SK-N-SH (cell line): ENCODE data around the gene GAB2. TPM values are rescaled to one million over a fixed set of nuclear protein-coding genes. Genes with fewer than 3 reads are reported as not detected.
A peak's percentile ranks its signal among the peaks of the same experiment; 100 is the strongest.

Experiments used
- CTCF ChIA-PET: fragments of 300-600, 350-600 bp; formaldehyde crosslinking; extraction: SDS; loops from one replicate; lab custom pipeline; 2021; lab: Yijun Ruan, JAX
- POLR2A ChIA-PET: fragments of 350-600 bp; sonication (Branson Sonifier 250); formaldehyde crosslinking; extraction: SDS; loops from one replicate; lab custom pipeline; 2020; ENCODE audit warnings: antibody characterized with exemption, inconsistent platforms; lab: Yijun Ruan, JAX
- DNase-seq: peaks from one replicate; pipeline ENCODE4 v3.0.0; 2012
- H2AFZ ChIP-seq: fragments of 200-600 bp; sonication (generic); 2 replicates; pipeline ENCODE4 v1.8.1; 2016; ENCODE audit warnings: antibody characterized with exemption, mild to moderate bottlenecking, low read depth
- H3F3A ChIP-seq: fragments of 200-600 bp; sonication (generic); replicated peaks from 2 replicates; pipeline ENCODE3; 2016; ENCODE audit warnings: antibody characterized with exemption, mild to moderate bottlenecking; ENCODE audit not compliant: insufficient read depth
- H3K27ac ChIP-seq, 2 experiments: fragments of 200-500 bp in 1 of 2; fragments of 200-600 bp in 1 of 2; sonication (Bioruptor generic) in 1 of 2; sonication (generic), shearing (Covaris generic) in 1 of 2; 2 replicates each; pipeline versions ENCODE4 v1.5.1 to v1.6.1; 2014 to 2016; ENCODE audit warnings: low read depth in 2 of 2, inconsistent platforms in 1 of 2, low read length in 1 of 2, mild to moderate bottlenecking in 1 of 2, mixed read lengths in 1 of 2
- H3K27me3 ChIP-seq: fragments of 200-600 bp; sonication (generic), shearing (Covaris generic); 2 replicates; pipeline ENCODE4 v1.6.1; 2016; ENCODE audit warnings: mixed run types; ENCODE audit not compliant: insufficient read depth
- H3K36me3 ChIP-seq, 2 experiments: fragments of 200-500 bp in 1 of 2; fragments of 200-600 bp in 1 of 2; sonication (Bioruptor generic) in 1 of 2; sonication (generic) in 1 of 2; replicated peaks in 1 of 2; 2 replicates each; pipeline versions ENCODE3 to v1.5.1; 2014 to 2016; ENCODE audit warnings: low read length in 1 of 2, mild to moderate bottlenecking in 1 of 2; ENCODE audit not compliant: insufficient read depth in 2 of 2, control insufficient read depth in 1 of 2
- H3K4me1 ChIP-seq, 2 experiments: fragments of 200-500 bp in 1 of 2; fragments of 200-600 bp in 1 of 2; sonication (Bioruptor generic) in 1 of 2; sonication (generic), shearing (Covaris generic) in 1 of 2; 2 replicates each; pipeline versions ENCODE4 v1.5.1 to v1.6.1; 2014 to 2016; ENCODE audit warnings: low read depth in 1 of 2, low read length in 1 of 2, mixed run types in 1 of 2; ENCODE audit not compliant: insufficient read depth in 2 of 2, control insufficient read depth in 1 of 2
- H3K4me2 ChIP-seq: fragments of 200-600 bp; sonication (generic), shearing (Covaris generic); 2 replicates; pipeline ENCODE4 v1.6.1; 2017; ENCODE audit warnings: mixed run types
- H3K4me3 ChIP-seq, 2 experiments: fragments of 200-500 bp in 1 of 2; fragments of 200-600 bp in 1 of 2; sonication (Bioruptor generic) in 1 of 2; sonication (generic), shearing (Covaris generic) in 1 of 2; 2 replicates each; pipeline versions ENCODE4 v1.5.1 to v1.8.1; 2014 to 2016; ENCODE audit warnings: low read depth in 2 of 2, inconsistent platforms in 1 of 2, low read length in 1 of 2, mild to moderate bottlenecking in 1 of 2, mixed read lengths in 1 of 2, moderate library complexity in 1 of 2
- H3K79me2 ChIP-seq: fragments of 200-600 bp; sonication (generic); 2 replicates; pipeline ENCODE4 v1.8.1; 2017; ENCODE audit warnings: mild to moderate bottlenecking; ENCODE audit not compliant: insufficient read depth
- H3K9ac ChIP-seq: fragments of 200-600 bp; sonication (generic); 2 replicates; pipeline ENCODE4 v1.6.1; 2017; ENCODE audit warnings: mixed run types
- H3K9me2 ChIP-seq: fragments of 200-600 bp; sonication (generic); 2 replicates; pipeline ENCODE4 v1.6.1; 2017; ENCODE audit warnings: mixed run types
- H3K9me3 ChIP-seq: fragments of 200-600 bp; sonication (generic); 2 replicates; pipeline ENCODE4 v1.6.1; 2017; ENCODE audit warnings: mixed run types, mild to moderate bottlenecking, moderate library complexity
- H4K20me1 ChIP-seq: fragments of 200-600 bp; sonication (generic); 2 replicates; pipeline ENCODE4 v1.6.1; 2017; ENCODE audit warnings: mild to moderate bottlenecking, mixed run types; ENCODE audit not compliant: insufficient read depth
- EZH2phosphoT487 ChIP-seq: fragments of 200-600 bp; sonication (generic); IDR thresholded peaks from 2 replicates; pipeline ENCODE4 v1.6.1; 2017; ENCODE audit warnings: low read depth, mixed run types, mild to moderate bottlenecking, antibody characterized with exemption, moderate library complexity, borderline replicate concordance
- FOSL2 ChIP-seq: IDR thresholded peaks from 2 replicates; pipeline ENCODE4 v1.4.0; 2012; ENCODE audit warnings: low read depth, mild to moderate bottlenecking, moderate library complexity, borderline replicate concordance
- FOXJ3 ChIP-seq: sonication (generic); formaldehyde crosslinking; IDR thresholded peaks from 2 replicates; pipeline ENCODE4 v1.5.1; 2020; ENCODE audit warnings: mild to moderate bottlenecking, missing genetic modification reagents
- JUND ChIP-seq: IDR thresholded peaks from 2 replicates; pipeline ENCODE4 v1.4.0; 2012
- MEF2A ChIP-seq: IDR thresholded peaks from 2 replicates; pipeline ENCODE4 v1.4.0; 2012; ENCODE audit warnings: low read depth, borderline replicate concordance
- RAD21 ChIP-seq: IDR thresholded peaks from 2 replicates; pipeline ENCODE4 v1.6.1; 2012; ENCODE audit warnings: mild to moderate bottlenecking, low read length
- RCOR1 ChIP-seq: fragments of 150-350 bp; IDR thresholded peaks from 2 replicates; pipeline ENCODE4 v1.6.1; 2017; ENCODE audit warnings: antibody characterized with exemption, low read length
- RXRA ChIP-seq: IDR thresholded peaks from 2 replicates; pipeline ENCODE4 v1.4.0; 2012; ENCODE audit warnings: low read depth, mild to moderate bottlenecking, borderline replicate concordance
- SIN3A ChIP-seq: IDR thresholded peaks from 2 replicates; pipeline ENCODE4 v1.6.1; 2012; ENCODE audit warnings: low read depth, mild to moderate bottlenecking, low read length, moderate library complexity, borderline replicate concordance
- SMC3 ChIP-seq: IDR thresholded peaks from 2 replicates; pipeline ENCODE4 v1.6.1; 2012; ENCODE audit warnings: low read depth, low read length, improper control_type of control experiment
- TCF12 ChIP-seq: IDR thresholded peaks from 2 replicates; pipeline ENCODE4 v1.4.0; 2012
- TEAD4 ChIP-seq: IDR thresholded peaks from 2 replicates; pipeline ENCODE4 v1.4.0; 2012; ENCODE audit warnings: mild to moderate bottlenecking, borderline replicate concordance; ENCODE audit not compliant: insufficient read depth
- WGBS: methylation state at CpG from one replicate; pipeline ENCODE4 v1.1.6; 2017; ENCODE audit warnings: low lambda C conversion rate; 5-methylcytosine and 5-hydroxymethylcytosine counted together
- polyA plus RNA-seq, 3 experiments: library from polyadenylated mRNA; depleted of rRNA; stranded (reverse); fragments of >200 nt; gene quantifications; 2 replicates each; pipeline ENCODE4 v1.2.3, GENCODE V29; 2012
- TF ChIP-seq, protein P1 (sequence below): IDR thresholded peaks from 2 replicates; pipeline ENCODE4; 2012
- TF ChIP-seq, protein P2 (sequence below): IDR thresholded peaks from 2 replicates; pipeline ENCODE4 v1.4.0; 2012; ENCODE audit warnings: low read depth
- TF ChIP-seq, protein P3 (sequence below): fragments of 150-350 bp; IDR thresholded peaks from 2 replicates; pipeline ENCODE4 v1.6.1; 2016; ENCODE audit warnings: mild to moderate bottlenecking, low read depth, low read length
- TF ChIP-seq, protein P4 (sequence below): fragments of 200-600 bp; sonication (generic); IDR thresholded peaks from 2 replicates; pipeline ENCODE4 v1.6.1; 2017; ENCODE audit warnings: antibody characterized with exemption, mild to moderate bottlenecking, moderate library complexity
- TF ChIP-seq, protein P5 (sequence below): IDR thresholded peaks from 2 replicates; pipeline ENCODE4 v1.4.0; 2012; ENCODE audit warnings: low read depth, borderline replicate concordance
- TF ChIP-seq, protein P6 (sequence below): IDR thresholded peaks from 2 replicates; pipeline ENCODE4 v1.6.1; 2012; ENCODE audit warnings: mild to moderate bottlenecking, low read depth, low read length, moderate library complexity

GAB2 gene
- polyA plus RNA-seq, 1 of the 3 experiments (the other 2 are of a cell fraction), result 5.6 TPM

DNA sequence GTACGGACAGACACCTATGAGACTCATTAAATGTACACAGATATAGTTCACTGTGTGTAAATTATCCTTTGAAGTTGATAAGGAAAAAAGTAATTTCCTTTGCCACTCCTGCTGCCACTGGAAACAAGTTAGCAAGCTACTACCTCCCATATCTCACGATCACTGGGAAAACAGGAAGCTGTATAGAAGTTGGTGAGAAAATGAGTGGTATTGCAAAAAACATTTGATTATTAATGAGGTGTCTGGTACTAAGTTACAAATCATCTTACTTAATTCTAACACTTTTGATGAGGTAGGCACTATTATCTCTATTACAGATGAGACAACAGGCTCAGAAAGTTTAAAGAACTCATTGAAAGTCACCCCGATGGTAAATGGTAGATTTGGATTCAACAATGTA is 68.5 kb downstream of the GAB2 start:
- Histone ChIP-seq H3K9ac (no peak overlapping the region), H3K4me2 (no peak overlapping the region), H3K27ac (peak overlapping the region in 1 of 2 experiments; percentile 16; a peak in 1 of 4 replicates), H4K20me1 (no peaks in the 10 kb centered on the region), H3K9me2 (no peaks in the 10 kb centered on the region), H3K36me3 (no peaks in the 10 kb centered on the region), H3K79me2 (peaks cover 17% of the 10 kb centered on the region), H3K4me1 (peaks cover 54 to 58% of the 10 kb centered on the region in 2 experiments; a peak in 3 of 4 replicates), H3K9me3 (no peaks in the 10 kb centered on the region), H3F3A (peaks cover 5% of the 10 kb centered on the region), H3K4me3 (no peak overlapping the region), H2AFZ (no peak overlapping the region)
- WGBS, result 92% methylated on average over 3 of the region's 3 CpGs
- CTCF ChIA-PET, result interaction anchor here (1.0 to 2.7 kb wide), 2 partner anchors 67 to 215 kb away, joined by 5 to 12 read pairs; no protein-coding TSS in a partner anchor
- no peak for DNase-seq
- no peak for TF ChIP-seq RXRA
- TF ChIP-seq, protein P1, sequence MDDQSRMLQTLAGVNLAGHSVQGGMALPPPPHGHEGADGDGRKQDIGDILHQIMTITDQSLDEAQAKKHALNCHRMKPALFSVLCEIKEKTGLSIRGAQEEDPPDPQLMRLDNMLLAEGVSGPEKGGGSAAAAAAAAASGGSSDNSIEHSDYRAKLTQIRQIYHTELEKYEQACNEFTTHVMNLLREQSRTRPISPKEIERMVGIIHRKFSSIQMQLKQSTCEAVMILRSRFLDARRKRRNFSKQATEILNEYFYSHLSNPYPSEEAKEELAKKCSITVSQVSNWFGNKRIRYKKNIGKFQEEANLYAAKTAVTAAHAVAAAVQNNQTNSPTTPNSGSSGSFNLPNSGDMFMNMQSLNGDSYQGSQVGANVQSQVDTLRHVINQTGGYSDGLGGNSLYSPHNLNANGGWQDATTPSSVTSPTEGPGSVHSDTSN, result no peak
- TF ChIP-seq RAD21, result no peak
- TF ChIP-seq, protein P2, sequence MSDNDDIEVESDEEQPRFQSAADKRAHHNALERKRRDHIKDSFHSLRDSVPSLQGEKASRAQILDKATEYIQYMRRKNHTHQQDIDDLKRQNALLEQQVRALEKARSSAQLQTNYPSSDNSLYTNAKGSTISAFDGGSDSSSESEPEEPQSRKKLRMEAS, result no peak
- no peak for TF ChIP-seq FOSL2
- TF ChIP-seq MEF2A, result no peak
- TF ChIP-seq, protein P3, sequence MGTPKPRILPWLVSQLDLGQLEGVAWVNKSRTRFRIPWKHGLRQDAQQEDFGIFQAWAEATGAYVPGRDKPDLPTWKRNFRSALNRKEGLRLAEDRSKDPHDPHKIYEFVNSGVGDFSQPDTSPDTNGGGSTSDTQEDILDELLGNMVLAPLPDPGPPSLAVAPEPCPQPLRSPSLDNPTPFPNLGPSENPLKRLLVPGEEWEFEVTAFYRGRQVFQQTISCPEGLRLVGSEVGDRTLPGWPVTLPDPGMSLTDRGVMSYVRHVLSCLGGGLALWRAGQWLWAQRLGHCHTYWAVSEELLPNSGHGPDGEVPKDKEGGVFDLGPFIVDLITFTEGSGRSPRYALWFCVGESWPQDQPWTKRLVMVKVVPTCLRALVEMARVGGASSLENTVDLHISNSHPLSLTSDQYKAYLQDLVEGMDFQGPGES, result no peak
- TF ChIP-seq SIN3A, result no peak
- TF ChIP-seq FOXJ3 (CRISPR knock-in tag), result no peak
- TF ChIP-seq, protein P4, sequence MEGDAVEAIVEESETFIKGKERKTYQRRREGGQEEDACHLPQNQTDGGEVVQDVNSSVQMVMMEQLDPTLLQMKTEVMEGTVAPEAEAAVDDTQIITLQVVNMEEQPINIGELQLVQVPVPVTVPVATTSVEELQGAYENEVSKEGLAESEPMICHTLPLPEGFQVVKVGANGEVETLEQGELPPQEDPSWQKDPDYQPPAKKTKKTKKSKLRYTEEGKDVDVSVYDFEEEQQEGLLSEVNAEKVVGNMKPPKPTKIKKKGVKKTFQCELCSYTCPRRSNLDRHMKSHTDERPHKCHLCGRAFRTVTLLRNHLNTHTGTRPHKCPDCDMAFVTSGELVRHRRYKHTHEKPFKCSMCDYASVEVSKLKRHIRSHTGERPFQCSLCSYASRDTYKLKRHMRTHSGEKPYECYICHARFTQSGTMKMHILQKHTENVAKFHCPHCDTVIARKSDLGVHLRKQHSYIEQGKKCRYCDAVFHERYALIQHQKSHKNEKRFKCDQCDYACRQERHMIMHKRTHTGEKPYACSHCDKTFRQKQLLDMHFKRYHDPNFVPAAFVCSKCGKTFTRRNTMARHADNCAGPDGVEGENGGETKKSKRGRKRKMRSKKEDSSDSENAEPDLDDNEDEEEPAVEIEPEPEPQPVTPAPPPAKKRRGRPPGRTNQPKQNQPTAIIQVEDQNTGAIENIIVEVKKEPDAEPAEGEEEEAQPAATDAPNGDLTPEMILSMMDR, result no peak
- TF ChIP-seq, protein P5, sequence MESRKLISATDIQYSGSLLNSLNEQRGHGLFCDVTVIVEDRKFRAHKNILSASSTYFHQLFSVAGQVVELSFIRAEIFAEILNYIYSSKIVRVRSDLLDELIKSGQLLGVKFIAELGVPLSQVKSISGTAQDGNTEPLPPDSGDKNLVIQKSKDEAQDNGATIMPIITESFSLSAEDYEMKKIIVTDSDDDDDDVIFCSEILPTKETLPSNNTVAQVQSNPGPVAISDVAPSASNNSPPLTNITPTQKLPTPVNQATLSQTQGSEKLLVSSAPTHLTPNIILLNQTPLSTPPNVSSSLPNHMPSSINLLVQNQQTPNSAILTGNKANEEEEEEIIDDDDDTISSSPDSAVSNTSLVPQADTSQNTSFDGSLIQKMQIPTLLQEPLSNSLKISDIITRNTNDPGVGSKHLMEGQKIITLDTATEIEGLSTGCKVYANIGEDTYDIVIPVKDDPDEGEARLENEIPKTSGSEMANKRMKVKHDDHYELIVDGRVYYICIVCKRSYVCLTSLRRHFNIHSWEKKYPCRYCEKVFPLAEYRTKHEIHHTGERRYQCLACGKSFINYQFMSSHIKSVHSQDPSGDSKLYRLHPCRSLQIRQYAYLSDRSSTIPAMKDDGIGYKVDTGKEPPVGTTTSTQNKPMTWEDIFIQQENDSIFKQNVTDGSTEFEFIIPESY, result no peak
- TF ChIP-seq, protein P6, sequence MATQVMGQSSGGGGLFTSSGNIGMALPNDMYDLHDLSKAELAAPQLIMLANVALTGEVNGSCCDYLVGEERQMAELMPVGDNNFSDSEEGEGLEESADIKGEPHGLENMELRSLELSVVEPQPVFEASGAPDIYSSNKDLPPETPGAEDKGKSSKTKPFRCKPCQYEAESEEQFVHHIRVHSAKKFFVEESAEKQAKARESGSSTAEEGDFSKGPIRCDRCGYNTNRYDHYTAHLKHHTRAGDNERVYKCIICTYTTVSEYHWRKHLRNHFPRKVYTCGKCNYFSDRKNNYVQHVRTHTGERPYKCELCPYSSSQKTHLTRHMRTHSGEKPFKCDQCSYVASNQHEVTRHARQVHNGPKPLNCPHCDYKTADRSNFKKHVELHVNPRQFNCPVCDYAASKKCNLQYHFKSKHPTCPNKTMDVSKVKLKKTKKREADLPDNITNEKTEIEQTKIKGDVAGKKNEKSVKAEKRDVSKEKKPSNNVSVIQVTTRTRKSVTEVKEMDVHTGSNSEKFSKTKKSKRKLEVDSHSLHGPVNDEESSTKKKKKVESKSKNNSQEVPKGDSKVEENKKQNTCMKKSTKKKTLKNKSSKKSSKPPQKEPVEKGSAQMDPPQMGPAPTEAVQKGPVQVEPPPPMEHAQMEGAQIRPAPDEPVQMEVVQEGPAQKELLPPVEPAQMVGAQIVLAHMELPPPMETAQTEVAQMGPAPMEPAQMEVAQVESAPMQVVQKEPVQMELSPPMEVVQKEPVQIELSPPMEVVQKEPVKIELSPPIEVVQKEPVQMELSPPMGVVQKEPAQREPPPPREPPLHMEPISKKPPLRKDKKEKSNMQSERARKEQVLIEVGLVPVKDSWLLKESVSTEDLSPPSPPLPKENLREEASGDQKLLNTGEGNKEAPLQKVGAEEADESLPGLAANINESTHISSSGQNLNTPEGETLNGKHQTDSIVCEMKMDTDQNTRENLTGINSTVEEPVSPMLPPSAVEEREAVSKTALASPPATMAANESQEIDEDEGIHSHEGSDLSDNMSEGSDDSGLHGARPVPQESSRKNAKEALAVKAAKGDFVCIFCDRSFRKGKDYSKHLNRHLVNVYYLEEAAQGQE, result no peak
- no peak for TF ChIP-seq SMC3
- TF ChIP-seq TEAD4, result no peak
- no peak for TF ChIP-seq RCOR1
- TF ChIP-seq JUND, result no peak
- TF ChIP-seq EZH2phosphoT487, result no peak
- no peak for TF ChIP-seq TCF12
- TF ChIP-seq, all 33 proteins: peak for 0
- no peaks in the 10 kb centered on the region for H3K27me3 ChIP-seq
- POLR2A ChIA-PET, result no interaction called here
